Nucleus accumbens (tissue), 56 donors: ENCODE results near the gene RBFOX2.
A peak's percentile ranks its signal among the peaks of the same experiment; 100 is the strongest.
"Not testable (repeated sequence)": the region's sequence is repeated elsewhere in the genome, so short reads cannot be mapped to it uniquely, and the experiment has no call there.

Experiments
- DNase-seq, 56 donors: peaks; one replicate each; lab custom pipeline; 2025; lab: John Stamatoyannopoulos, UW

The RBFOX2 gene

DNA sequence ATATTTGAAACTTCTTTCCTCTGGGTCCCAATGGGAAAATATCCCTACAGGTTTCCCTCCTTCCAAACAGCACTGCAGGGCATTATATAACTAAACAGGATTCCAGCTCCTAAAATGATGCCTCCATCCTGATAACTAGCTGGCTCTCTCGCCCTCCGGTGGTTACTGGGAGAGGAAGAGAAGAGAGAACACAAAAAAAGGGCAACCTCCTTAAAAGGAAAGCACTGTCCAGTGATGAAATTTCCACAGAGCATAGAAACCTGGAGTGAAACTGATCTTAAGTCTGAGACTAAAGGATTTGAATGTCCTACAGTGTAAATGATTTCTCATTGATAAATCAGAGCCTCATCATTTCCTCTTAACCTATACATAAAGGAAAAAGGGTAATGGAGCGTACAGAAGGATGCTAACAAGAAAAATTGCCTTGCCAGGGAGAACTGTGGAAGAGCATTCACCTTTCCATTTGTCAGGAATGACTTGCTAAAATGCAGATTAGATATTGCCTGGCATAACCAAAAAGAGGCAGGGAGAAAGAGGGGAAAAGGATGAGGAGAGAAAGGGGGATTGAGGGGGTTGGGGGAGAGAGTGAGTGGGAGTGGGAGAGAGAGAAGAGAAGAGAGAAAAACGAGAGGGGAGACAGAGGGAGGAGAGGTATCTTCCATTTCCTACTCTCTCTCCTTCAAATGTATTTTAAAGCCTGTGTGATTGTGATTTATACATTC, 189.6 kb downstream of the RBFOX2 start:
- peak in 10 of 56 donors; percentile 2 to 55 (median 18) for DNase-seq

DNA sequence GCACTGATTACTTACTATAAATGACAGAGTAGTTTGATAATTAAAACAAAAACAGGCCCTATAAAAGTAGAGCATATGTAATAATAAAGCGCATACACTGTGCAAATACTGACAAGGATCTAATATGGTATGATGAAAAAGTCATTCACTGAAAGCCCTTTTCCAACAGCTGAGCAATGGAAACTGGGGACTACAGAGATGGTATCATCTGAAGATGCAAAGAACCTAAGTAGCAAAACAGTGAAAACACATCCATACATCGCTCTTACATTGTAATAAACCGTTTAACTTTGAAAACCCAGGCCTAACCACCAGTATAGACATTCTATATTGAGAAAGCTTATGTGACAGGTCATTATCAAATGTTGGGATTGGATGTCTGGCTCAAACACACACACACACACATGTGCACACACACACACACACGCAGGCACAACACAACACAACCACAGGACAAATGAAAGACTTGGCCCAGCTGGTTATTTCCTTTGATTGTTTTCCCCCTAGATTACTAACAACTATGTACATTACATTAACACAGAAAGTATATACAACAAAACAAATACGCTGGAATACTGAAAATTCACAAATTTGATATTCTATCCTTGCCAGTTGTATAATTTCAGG, 191.4 kb downstream of the RBFOX2 start:
- DNase-seq, result no peak

DNA sequence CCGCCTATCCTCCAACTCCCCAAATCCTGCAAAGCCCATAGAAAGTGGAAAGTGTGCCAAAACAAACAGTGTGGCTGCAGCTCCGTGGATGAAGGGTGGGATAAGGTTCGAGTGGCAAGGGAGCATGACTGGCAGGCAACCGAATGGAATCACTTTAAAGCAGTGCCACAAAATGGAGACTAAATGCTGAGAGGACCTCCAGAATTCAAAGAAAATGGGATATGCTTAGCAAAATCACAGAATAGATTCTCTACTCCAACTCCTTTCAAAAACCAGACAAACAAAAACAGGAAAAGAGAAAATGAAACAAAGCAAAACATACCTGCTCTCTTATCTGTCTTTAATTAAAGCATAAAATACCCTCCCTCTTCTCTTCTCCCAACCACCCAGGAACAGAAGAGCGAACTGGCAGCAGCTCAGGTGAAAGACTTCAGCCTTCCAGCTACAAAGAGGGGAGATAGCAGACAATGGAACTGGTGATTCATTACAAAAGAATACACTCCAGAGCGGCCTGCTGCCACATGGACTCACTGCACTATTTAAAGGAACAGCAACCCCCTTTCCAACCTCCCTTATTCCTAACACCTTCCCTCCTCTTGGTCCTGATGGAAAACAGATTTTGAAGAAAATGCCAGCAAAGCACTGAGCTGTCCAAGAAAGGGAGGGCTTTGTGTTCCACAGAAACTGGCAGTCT, 192.5 kb downstream of the RBFOX2 start:
- DNase-seq, result peak in 7 of 56 donors; percentile 1 to 16 (median 5)

DNA sequence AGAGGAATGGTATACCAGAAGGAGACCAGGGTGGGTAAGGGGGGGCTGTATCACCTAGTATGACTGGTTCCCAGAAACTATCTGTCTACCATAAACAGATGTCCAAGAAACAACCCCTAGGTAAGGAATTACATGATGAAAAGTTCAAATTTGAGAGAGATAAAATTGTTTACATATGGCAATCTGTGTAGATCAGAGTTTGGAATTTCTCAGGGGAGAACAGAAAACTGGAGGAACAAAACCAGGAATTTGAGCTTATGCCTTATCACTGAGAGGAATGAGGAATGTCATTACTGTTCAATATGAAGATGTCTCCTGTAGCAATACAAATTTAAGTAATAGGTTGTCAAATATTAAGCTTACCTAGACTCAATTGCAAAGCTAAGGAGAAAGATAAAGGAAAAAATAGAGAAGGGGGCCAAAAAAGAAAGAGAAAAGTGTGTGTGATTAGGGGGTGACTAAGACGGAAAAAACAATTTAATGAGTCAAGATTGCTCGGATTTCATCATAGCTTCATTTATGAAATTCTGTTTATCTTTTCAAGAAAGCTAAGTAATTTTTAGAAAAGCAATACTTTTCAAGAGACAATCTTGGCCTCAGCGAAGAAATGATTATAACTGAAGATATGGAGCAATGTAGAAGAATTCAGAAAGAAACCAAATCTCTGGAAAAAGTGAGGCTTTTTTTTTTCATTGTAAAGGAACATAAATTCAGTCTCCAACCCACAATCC, 193.2 kb downstream of the RBFOX2 start:
- no peak for DNase-seq

DNA sequence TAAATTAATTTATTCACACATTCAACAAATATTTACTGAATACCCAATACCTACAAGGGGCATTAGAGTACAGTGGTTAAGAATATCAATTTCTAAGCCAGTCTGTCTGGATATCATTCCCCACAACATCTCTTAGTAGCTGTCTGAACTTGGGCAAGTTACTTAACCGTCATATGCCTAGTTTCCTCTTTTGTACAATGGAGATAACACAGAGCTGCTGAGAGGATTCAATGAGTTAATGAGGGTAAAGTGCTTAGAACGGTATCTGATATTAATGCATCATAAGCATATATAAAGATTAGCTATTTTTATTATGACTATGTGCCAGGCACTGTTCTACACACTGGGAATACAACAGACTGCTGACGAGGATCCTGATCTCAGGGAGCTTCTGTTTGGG, 194.6 kb downstream of the RBFOX2 start:
- no peak for DNase-seq

DNA sequence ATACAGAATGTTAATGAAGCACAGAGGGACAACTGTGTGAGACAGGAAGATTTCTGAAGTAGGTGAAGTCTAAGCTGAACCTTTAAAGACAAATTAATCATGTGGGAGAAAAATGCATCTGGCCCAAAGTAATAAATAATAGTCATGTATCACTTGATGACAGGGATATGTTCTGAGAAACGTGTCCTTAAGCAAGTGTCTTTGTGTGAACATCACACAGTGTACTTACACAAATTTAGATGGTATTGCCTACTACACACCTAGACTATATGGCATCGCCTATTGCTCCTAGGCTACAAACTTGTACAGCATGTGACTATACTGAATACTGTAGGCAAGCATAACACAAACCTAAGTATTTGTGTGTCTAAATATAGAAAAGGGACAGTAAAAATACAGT, 198.3 kb downstream of the RBFOX2 start:
- DNase-seq, result no peak

DNA sequence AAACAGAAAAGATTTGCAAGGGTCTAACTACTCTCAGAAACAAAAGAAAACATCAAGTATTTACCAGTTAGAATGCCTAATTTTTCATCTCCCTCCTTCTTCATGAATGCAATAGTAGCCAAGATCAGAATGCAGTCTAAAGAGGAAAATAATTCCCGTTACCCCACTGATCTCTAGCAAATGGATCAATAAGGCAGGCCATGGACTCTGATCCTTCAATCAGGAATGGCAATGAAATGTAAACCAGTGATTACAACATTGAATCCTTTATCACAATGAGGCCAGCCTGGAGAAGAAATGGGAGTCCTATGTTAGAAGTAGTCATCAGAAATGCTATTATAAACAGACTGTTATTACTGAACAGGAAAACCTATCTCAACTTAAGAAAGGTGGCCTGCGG, 204.4 kb downstream of the RBFOX2 start:
- DNase-seq, result no peak

DNA sequence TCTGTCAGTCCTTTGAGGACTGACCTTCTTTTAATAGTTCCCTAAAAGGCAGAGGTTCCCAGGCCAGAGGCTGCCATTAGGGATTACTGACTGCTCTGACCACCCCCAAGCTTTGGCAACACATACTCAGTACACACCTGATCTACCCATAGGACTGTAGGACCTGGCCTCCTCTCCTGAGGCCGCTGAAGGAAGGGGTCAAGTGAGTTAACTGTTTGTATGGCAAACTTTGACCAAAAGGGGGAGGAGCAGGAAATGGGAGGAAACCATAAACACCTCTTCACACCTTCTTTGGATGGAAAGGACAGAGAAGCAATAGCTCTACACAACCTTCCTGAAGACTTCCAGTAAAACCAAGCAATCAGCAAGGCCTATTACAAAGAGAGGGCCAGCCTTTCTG, 207.0 kb downstream of the RBFOX2 start:
- no peak for DNase-seq

DNA sequence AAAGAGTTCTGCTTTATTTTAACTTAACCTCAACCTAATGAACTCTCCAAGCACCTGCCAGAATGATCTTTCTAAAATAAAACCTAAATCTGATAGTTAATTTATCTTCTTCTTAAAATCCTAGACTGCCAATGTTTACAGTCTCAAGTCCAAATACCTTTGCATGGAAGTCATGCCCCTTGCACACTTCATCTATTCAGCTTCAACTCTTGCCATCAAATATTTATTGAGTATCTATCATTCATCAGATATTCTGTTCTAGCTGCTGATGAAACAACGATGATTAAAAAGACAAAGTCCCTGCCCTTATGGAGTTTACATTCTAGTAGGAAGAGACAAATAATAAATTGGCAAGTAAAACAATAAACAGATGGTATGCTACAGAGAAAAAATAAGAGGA, 209.2 kb downstream of the RBFOX2 start:
- DNase-seq, result no peak

DNA sequence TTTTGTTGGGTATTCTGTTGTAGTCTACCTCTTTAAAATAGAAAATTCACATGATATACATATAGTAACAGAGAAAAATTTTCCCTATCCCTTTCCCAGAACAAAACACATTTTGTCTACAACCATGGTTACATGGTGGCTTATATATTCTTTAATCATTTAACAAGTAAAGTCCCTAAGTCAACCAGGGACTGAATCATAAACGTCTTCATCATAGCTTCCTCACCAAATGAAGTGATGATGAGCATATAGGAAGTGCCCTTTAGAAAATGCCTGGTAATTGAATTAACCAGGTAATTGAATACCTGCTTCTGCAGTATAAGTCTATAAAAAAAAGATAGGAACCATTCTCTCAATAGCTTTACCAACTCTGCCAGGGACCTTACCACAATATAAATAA, 209.7 kb downstream of the RBFOX2 start:
- DNase-seq, result no peak

DNA sequence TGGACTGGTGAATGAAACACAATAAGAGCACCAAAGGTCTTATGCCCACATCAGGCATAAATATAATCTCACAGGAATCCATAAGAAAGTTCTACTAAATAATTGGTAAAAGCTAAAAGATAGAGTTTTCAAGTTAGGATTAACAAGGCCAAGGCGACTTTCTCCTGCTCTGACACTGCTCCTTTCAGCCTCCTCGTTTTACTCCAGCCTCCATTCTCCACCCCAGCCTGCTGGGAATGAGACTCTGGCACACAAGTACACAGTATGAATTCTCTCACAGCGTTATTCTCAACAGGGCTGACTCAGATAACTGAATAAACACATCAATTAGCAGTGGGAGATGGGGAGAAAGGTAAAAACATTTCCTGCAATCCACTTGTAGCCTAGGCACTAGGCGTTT, 216.0 kb downstream of the RBFOX2 start:
- DNase-seq, result no peak

DNA sequence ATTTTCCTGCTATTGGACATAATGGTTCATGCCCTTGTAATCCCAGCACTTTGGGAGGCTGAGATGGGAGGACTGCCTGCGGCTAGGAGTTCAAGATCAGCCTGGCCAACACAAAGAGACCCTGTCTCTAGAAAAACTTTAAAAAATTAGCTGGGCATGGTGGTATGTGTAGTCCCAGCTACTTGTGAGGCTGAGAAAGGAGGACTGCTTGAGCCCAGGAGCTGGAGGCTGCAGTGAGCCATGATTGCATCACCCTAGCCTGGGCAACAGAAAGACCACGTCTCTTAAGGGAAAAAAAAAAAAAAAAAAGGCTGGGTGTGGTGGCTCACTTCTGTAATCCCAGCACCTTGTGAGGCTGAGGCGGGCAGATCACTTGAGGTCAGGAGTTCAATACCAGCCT, 217.0 kb downstream of the RBFOX2 start:
- DNase-seq, result no peak

DNA sequence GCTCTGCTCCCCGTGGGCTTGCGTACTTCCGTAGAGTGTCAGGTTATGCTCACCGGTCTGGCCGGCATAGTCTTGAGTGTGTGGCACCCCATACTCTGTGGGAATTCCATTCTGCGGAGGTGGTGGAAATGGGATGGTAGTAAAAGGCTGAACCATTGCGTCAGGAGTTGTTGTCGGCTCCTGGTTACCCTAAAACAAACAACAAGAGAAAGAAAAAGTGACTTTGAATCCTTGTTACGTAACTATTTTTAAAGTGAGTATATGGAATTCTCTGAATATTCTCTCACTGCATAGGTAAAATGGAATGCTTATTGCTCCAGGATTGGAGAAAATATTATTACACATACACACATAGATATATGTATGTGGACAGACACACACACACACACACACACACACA, 218.8 kb downstream of the RBFOX2 start:
- DNase-seq, result no peak

DNA sequence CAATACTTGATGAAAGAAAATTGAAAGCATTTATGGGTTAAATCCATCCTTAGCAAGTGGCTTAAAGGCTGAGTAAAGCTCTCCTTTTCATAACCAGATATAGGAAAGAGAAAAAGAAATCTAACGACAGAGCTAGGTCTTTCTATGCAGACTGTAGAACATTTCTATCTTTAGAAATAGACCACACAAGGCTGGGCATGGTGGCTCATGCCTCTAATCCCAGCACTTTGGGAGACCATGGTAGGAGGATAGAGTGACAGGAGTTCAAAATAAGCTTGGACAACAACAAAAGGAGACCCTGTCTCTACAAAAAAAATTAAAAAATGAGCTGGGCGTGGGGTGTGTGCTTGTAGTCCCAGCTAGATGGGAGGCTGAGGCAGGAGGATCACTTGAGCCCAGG, 220.2 kb downstream of the RBFOX2 start:
- no peak for DNase-seq

DNA sequence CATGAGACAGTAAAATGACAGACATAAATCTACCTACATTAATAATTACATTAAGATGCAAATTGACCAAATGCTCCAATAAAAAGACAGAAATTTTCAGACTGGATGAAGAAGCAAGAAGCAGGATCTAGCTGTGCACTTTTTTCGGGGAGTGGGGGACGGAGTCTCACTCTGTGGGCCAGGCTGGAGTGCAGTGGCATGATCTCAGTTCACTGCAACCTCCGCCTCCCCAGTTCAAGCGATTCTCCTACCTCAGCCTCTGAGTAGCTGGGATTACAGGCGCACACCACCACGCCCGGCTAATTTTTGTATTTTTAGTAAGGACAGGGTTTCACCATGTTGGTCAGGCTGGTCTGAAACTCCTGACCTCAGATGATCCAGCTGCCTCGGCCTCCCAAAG, 222.0 kb downstream of the RBFOX2 start:
- not testable (repeated sequence) for DNase-seq

DNA sequence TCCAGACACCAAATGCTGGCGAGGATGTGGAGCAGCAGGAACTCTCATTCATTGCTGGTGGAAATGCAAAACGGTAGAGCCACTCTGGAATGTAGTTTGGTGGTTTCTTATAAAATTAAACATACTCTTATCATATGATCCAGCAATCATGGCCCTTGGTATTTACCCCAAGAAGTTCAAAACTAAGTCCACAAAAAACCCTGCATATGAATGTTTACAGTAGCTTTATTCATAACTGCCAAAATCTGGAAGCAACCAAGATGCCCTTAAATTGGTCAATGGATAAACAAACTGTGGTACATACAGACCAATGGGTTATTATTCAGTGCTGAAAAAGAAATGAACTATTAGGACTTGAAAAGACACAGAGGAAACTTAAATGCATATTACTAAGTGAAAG, 223.2 kb downstream of the RBFOX2 start:
- no peak for DNase-seq

DNA sequence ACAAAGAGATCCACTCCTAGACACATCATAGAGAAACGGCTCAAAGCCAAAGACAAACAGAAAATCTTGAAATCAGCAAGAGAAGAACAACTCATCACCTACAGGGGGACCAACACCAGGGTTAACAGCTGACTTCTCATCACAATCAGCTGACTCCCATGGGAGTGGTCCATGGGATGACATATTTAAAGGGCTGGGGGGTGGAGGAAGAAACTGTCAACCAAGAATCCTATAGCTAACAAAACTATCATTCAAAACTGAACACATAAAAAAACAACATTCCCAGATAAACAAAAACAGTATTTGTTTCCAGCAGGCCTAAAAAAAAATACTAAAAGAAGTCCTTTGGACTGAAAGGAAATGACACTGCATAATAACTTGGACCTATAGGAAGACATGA, 224.2 kb downstream of the RBFOX2 start:
- no peak for DNase-seq

DNA sequence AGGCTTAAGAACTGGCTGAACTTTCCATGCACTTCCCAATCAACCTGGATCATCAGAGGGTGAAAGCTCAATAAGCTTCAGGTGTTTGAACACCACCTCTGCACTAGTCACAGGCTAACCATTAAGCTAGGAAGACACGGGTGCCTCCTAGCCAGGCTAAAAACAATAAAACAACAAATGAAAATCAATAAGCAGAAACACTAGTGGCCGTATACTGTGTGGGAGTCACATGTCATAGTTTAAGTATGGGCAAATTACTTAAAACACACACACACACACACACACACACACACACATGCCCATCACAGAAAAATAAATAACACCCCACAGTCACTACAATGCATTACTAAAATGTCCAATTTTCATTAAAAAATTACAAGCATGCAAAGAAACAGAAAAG, 225.7 kb downstream of the RBFOX2 start:
- no peak for DNase-seq

DNA sequence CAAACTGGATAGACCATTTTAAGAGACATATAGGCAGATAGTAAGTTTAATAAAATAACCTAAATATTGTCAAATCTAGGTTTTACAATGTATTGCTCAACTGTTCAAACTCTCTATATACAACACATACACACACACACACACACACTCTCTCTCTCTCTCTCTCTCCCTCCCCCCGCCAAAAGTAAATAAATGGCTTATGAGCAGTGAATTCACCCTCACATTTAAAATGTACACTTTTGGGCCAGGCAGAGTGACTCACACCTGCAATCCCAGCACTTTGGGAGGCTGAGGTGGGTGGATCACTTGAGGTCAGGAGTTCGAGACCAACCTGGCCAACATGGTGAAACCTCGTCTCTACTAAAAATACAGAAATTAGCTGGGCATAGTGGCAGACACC, 227.3 kb downstream of the RBFOX2 start:
- not testable (repeated sequence) for DNase-seq

DNA sequence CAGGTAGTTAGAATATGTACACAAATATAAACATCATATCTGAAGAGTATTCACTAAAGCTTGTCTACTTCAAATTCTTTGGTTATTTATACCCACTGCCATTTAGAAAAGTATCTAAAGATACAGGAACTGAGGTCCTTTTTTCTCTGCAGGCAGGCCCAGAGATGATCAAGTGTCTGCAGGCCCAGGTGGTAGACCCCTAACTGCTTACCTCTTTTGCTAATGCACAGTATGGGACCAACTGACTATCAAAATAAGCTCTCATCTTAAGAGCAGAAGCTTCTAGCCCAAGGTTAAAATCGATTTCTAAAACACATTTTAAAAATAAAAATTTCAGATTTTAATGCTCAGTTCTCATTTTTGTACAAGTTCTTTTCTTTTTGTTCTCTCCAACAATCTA, 229.5 kb downstream of the RBFOX2 start:
- no peak for DNase-seq

DNA sequence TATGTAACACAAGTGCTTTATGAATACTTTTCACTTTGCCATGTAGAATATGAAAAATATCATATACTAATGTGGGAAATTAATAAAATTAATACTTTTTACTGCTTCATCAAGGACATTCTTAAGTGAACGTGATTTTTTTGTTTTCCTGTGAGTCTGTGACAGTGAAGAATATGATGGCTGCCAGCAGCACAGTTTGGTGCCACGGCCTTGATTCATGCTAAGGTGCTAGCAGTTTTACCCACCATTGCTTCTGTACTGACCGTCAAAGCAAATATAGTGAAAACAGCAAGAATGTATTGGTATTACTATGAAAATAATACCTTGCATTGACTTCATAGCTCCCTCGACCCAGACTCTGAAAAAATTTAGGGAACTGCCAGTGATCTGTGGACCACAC, 231.2 kb downstream of the RBFOX2 start:
- no peak for DNase-seq
